Parathyroid adenoma (tissue), 2 donors: ENCODE measurements around the gene TMEM208.
A peak's percentile ranks its signal among the peaks of the same experiment; 100 is the strongest.

Experiments used
- H2AFZ ChIP-seq: fragments of 300-600 bp; sonication (generic); one replicate; pipeline ENCODE4 v1.7.0; 2017; ENCODE audit warnings: antibody characterized with exemption, mild to moderate bottlenecking
- H3K27ac ChIP-seq: fragments of 300-600 bp; sonication (generic); one replicate; pipeline ENCODE4 v1.7.0; 2017
- H3K27me3 ChIP-seq: fragments of 300-600 bp; sonication (generic); one replicate; pipeline ENCODE4 v1.7.0; 2017; ENCODE audit warnings: low read length; ENCODE audit not compliant: control insufficient read depth, insufficient read depth
- H3K36me3 ChIP-seq: fragments of 300-600 bp; sonication (generic); one replicate; pipeline ENCODE4 v1.7.0; 2017; ENCODE audit warnings: low read length; ENCODE audit not compliant: control insufficient read depth, insufficient read depth
- H3K4me1 ChIP-seq: fragments of 300-600 bp; sonication (generic); one replicate; pipeline ENCODE4 v1.7.0; 2017; ENCODE audit warnings: control low read depth
- H3K4me2 ChIP-seq: fragments of 300-600 bp; sonication (generic); one replicate; pipeline ENCODE4 v1.7.0; 2017; ENCODE audit warnings: low read length
- H3K4me3 ChIP-seq: fragments of 300-600 bp; sonication (generic); one replicate; pipeline ENCODE4 v1.7.0; 2017; ENCODE audit warnings: low read depth, low read length
- H3K79me2 ChIP-seq: fragments of 300-600 bp; sonication (generic); one replicate; pipeline ENCODE4 v1.7.0; 2017; ENCODE audit warnings: control low read depth
- H3K9ac ChIP-seq: fragments of 300-600 bp; sonication (generic); one replicate; pipeline ENCODE4 v1.7.0; 2017; ENCODE audit warnings: mild to moderate bottlenecking
- H3K9me3 ChIP-seq: fragments of 300-600 bp; sonication (generic); one replicate; pipeline ENCODE4 v1.7.0; 2017; ENCODE audit warnings: low read length; ENCODE audit not compliant: control insufficient read depth
- TF ChIP-seq, protein P1 (sequence below): fragments of 300-600 bp; sonication (generic); IDR thresholded peaks from one replicate; pipeline ENCODE4 v1.7.0; 2017; ENCODE audit warnings: antibody characterized with exemption, mild to moderate bottlenecking
- donor health status: primary hyperparathyroidism.

Gene TMEM208

DNA sequence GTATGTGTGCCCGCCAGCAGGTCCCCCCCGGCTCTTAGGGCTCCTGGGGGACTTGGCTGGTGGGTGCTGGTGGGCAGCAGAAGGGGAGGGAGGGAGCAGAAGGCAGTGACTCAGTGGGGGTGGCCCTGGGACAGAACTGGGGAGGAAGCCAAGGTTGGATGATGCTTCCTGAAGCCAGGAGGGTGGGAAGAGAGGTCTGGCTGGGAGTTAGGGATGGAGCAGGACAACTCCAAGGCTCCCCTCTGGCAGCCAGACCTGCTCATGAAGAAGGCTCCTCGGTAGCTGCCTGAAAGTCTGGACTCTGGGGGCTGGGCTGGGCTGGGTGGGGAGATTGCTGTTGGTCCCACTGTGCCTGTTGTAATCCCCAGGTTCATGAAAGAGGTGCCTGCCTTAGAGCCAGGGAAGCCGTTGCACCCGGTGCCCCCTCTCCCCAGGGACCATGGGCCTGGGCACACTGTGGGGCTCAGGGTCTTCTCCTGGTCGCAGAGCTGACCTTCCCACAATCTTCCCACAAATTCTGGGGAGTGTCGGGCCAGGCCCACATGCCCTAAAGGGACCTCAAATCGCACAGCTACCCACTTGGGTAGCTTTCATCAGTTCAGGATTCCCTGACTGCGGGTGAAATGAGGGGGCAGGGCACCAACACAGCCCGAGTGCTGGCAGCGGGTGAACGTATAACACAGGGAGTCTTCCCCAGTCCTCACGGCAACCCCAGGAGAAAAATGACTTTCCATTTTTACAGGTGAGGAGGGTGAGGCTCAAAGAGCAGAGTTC, 51.3 kb downstream of the TMEM208 start:
- Histone ChIP-seq H3K27me3 (no peaks in the 10 kb centered on the region), H3K79me2 (no peaks in the 10 kb centered on the region), H3K27ac (no peak overlapping the region), H3K4me1 (no peaks in the 10 kb centered on the region), H3K4me2 (peak overlapping the region; percentile 75), H3K4me3 (peak overlapping the region; percentile 52), H3K9ac (no peak overlapping the region), H2AFZ (no peak overlapping the region), H3K36me3 (no peaks in the 10 kb centered on the region), H3K9me3 (no peaks in the 10 kb centered on the region)
- TF ChIP-seq, protein P1, sequence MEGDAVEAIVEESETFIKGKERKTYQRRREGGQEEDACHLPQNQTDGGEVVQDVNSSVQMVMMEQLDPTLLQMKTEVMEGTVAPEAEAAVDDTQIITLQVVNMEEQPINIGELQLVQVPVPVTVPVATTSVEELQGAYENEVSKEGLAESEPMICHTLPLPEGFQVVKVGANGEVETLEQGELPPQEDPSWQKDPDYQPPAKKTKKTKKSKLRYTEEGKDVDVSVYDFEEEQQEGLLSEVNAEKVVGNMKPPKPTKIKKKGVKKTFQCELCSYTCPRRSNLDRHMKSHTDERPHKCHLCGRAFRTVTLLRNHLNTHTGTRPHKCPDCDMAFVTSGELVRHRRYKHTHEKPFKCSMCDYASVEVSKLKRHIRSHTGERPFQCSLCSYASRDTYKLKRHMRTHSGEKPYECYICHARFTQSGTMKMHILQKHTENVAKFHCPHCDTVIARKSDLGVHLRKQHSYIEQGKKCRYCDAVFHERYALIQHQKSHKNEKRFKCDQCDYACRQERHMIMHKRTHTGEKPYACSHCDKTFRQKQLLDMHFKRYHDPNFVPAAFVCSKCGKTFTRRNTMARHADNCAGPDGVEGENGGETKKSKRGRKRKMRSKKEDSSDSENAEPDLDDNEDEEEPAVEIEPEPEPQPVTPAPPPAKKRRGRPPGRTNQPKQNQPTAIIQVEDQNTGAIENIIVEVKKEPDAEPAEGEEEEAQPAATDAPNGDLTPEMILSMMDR, result no peak
